Activated T-cell treated with anti-CD3 and anti-CD28 coated beads, Interleukin-2, amount 50 U/mL, for 1 hour (primary cell): ENCODE results near the gene ALS2.
"Not testable (repeated sequence)": the region's sequence is repeated elsewhere in the genome, so short reads cannot be mapped to it uniquely, and the experiment has no call there.

Experiments
- DNase-seq: peaks from one replicate; pipeline ENCODE4 v3.0.0-alpha.2; 2020

The ALS2 gene

DNA sequence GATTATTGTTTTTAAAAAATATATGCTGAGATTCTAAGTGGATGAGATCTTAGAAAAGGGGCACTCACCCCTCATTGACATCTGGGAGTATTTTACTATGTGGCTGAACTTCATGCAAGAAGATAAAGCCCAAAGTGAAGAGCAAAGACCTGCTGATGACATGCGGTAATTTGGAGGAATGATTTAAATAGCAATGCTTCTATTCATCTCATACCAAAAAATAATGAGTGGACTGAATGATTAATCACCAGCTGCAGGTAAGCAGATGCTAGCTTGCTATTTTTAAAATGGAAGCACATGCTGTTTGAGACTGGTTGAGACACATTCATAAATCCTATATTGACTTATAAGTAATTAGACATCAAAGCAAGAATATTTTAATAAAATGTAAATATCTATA, 12.9 kb upstream of the ALS2 start:
- DNase-seq = no peak

DNA sequence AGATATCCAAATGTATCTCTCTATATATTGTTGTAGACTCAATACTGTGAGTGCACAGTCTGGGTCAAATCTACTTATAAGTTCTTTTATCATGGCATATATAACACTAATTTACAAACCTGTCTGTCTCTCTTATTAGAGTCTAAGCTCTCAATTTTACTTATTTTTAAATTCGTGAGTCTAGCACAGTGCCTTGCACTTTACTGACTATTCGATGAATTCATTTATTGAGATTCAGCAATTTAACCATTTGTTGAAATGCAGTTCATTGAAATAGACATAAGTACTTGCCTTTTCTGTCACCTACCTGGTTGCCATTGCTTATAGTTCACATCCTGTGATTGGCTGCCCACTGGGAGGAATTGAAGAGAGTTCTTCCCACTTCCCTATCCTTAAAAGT, 10.3 kb upstream of the ALS2 start:
- DNase-seq = no peak

DNA sequence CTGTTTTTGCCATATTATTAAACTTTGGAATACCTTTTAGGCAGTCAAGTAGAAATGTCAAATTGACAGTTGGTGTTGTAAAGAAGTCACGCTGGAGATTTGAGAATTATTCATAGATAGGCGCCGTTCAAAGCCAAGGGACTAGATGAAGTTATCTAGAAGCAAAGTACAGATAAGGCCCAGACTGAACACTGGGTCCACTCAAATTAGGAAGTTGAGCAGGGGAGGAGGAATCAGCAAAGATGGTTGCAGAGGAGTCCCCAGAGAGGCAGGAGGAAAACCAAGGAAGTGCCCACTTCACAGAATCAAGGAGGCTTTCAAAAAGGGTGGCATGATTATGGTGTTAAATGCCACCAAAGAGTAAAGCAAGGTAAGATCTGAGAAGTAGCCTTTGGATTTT, 9.6 kb upstream of the ALS2 start:
- DNase-seq = no peak

DNA sequence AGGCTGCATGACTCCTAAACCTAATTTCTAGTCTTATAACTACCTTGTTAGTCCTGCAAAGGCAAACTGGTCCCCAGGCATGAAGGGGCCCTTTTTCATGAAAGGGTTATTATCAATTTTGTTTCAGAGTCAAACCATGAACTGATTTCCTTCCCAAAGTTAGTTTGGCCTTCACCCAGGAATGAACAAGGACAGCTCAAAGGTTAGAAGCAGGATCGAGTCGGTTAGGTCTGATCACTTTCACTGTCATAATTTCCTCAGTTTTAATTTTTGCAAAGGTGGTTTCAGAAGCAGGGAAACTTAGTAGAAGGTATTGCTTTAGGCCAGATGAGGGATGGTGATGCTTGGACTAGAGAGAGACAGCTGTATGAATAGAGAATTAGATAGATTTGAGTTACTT, 8.7 kb upstream of the ALS2 start:
- no peak for DNase-seq

DNA sequence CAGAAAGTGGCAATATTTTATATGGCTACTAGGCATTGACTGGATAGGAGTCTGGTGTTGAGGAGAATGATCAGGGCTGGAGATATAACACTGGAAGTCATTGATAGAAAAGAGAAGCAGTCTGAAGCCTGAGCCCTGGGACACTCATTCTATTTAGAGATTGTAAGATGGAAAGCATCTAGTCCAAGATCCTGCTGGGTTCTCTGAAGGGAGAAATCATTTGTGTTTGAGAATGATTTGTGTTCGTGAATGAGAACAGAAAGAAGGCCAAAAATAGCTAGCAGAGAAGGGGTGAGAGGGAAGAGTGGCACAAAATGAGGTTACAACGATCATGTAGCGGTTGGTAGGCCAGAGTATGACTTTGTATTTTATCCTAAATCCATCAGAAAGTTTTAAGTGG, 7.6 kb upstream of the ALS2 start:
- no peak for DNase-seq

DNA sequence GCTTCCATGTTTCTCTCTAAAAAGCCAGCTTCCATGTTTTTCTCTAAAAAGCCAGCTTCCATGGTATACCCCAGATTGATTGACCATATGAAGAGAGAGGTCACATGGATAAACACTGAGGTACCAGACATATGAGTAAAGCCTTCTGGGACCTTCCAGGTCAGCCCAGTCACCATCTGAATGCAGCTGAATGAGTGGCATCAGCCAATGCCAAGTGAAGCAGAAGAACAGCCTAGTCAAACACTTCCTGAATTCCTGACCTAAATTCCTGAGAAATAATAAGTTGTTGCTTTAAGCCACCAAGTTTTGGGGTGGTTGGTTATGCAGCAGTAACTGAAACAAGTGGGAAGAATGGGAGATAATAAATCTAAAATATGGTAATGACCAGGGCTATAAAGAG, 5.7 kb upstream of the ALS2 start:
- no peak for DNase-seq

DNA sequence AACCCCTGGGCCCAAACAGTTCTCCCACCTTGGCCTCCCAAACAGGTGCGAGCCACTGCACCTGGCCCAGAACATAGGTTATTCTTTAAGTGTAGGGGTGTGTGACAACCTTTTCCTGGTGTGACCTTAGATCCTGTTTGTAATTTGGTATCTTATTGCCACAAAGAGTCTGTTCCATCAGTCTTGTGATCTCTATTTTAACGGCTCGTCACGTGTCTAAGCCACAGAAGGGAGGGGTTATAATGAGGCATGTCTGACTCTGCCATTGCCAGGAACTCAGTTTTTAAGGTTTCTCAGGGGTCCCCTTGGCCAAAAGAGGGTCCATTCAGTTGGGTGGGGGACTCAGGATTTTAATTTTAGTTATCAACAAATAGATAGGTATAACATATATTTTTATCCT, 4.4 kb upstream of the ALS2 start:
- no peak for DNase-seq

GRCh38 chr2:201784563-201784962, 3.8 kb upstream of the ALS2 start:
- no peak for DNase-seq

DNA sequence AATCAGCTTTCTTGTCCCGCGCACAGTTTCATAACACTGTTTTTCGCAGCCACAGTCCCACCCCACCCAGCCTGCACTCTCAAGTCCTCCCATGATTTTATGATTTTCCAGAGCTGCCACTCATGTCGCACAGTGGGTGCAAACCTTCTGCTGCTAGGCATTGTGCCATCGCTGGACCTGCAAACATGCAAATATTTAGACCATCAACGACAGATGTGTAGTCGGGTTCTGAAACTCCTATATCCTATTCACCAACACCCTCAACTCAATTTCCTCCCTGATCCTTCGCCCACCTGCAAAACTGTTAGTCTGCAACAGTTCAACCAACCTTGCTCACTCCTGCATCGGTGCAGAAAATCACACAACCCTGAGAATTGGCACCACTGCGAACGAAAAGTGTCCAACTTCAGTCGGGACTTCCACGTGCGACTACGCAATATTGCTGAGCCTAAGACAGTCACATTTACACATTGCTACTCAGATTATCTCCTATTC, 871 bp upstream of the ALS2 start:
- DNase-seq = no peak

- no peak for DNase-seq
Measured at GRCh38 chr2:201779901-201780673, 646 bp downstream of the ALS2 start.

DNA sequence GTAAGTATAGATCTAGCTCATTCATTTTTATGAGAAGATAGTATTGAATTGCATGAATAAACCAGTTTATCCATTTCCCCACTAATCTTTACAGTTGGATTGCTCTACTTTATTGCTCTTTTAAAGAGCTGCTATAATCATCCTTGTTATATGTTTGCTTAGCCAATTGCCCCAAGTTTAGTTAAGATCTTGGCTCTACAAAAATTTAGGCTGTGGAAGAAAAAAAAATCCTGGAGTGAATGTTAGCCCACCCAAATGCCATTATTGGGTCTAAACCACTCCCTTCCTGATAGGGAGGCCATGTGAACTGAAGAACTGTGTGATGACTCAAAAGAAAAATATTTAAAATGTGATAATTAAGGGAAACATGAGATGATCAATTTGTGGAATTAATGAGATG, 2.9 kb downstream of the ALS2 start:
- DNase-seq = no peak

- DNase-seq = no peak
Measured at GRCh38 chr2:201777043-201777442, 3.7 kb downstream of the ALS2 start.

DNA sequence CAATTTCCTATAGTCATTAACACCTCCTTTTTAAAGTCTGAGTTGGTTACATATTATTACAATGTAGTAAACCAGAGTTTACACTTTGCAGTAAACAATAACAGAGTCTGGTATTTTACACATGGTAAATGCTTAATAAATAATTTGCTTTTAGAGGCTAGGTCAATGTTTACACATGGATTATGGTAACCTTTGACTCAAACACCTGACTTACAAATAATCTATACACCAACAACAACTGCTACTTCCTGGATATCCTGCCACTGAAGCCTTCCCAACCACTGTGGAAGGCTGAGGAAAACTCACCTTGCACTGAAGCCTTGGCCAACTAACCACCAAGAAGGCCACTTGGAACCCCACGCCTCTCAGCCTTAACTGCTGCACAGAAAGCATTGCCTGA, 5.4 kb downstream of the ALS2 start:
- DNase-seq = no peak

DNA sequence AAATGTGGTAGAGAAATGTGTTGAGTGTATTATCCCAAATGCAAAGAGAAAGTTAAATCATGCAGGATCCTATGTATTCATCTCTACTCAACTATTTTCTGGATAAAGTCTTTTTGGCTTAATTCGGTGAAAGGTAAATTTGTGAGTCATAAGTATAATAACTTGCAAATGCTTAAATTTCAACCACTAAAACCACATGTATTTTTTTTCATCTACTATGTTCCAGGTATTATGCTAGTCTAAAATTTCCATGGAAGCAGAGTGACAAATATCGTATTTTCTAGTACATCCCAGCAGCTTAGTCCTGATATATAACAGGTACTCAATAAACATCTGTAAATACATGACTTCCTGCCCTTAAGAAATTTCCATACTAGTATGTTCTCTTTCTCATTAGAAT, 6.2 kb downstream of the ALS2 start:
- no peak for DNase-seq

GRCh38 chr2:201773990-201774389, 6.7 kb downstream of the ALS2 start:
- DNase-seq = no peak

- DNase-seq = no peak
Measured at GRCh38 chr2:201769666-201770373, 10.9 kb downstream of the ALS2 start.

GRCh38 chr2:201768918-201769317, 11.8 kb downstream of the ALS2 start:
- no peak for DNase-seq

DNA sequence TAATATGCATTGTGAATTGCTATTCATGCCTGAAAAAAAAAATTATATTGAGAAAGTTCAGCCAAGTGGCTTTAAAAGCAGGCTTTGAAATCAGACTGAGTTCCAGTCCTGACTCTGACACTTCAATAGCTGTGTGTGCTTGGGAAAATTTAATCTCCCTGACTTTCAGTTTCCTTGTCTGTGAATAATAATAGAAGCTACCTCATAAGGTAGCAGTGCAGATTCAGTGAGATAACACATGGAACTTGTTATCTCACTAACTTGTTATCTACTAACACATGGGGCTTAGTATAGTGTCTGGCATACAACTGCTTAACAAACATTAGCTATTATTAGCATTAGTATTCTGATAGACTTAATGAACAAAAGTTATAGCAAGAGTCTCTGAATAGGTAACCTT, 14.9 kb downstream of the ALS2 start:
- DNase-seq = no peak

- DNase-seq = not testable (repeated sequence)
Measured at GRCh38 chr2:201764469-201764868, 16.3 kb downstream of the ALS2 start.

DNA sequence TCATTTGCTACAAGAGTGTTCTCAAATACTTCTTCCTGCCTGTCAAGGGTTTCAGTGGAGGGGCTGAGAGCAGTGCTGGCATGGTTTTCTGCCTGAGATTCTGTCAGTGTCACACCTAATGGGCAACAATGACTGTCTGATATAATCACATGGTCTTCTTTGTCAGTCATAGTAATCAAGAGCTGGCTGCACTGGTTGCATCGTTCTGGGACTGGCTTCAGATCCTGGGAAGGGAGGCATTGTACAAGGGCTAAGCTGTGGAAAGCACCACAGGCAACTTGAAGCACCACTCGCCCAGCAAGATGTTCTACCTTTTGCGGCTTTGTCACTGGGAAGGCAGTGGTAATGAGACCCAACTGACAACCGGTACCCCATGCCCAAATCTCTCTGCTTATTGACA, 19.6 kb downstream of the ALS2 start:
- no peak for DNase-seq

DNA sequence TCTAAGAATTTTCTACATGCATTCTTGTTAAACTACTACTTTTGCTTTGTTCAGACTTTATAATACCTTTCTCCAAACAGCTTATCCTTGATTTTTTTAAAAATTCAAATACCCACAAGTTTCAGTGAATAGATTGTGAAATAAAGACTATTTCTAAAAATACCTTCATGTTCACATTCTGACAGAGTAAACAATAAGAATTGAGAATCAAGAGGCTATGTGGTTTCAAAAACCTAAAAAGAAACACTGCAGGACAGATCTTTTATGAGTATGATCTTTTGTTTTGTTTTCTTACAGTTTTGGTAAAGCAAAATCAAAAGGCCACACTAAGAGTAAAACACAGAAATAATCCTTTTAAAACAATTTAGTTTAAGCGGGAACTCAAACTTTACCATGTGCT, 21.2 kb downstream of the ALS2 start:
- no peak for DNase-seq

DNA sequence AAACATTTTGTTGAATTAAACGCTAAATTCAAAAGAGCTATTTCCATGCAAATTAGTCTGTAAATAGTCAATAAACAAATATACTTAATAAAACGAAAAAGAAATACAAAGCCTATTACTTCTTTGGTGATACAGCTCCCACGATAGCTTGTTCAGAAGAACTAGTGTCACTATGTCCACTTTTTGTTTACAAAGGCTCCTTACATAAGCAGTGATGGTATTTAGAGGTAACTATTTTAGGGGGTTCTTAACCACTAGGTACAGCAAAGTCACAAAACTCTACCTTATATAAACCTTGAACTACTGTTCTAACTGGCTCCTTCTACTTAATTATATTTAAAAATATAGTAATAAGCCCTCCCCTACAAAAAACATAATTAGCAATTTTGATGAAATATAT, 21.9 kb downstream of the ALS2 start:
- no peak for DNase-seq

DNA sequence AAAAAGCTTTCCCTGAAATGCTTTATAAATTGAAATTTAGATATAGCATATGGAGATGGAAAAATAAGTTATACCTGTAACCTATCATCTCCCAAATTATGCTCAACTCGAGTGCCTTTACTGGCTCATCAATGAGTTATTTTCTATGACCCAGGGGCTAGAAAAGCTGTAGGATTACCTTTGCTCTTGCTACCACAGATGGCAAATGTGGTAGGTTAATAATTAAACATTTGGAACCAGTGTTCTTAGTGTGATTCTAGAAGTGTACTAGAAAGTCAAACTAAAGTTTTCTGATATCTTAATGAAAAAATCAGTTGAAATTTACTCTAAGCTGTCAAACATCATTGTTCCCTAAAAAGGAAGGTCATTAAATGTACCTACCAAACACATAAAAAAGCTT, 22.5 kb downstream of the ALS2 start:
- no peak for DNase-seq

DNA sequence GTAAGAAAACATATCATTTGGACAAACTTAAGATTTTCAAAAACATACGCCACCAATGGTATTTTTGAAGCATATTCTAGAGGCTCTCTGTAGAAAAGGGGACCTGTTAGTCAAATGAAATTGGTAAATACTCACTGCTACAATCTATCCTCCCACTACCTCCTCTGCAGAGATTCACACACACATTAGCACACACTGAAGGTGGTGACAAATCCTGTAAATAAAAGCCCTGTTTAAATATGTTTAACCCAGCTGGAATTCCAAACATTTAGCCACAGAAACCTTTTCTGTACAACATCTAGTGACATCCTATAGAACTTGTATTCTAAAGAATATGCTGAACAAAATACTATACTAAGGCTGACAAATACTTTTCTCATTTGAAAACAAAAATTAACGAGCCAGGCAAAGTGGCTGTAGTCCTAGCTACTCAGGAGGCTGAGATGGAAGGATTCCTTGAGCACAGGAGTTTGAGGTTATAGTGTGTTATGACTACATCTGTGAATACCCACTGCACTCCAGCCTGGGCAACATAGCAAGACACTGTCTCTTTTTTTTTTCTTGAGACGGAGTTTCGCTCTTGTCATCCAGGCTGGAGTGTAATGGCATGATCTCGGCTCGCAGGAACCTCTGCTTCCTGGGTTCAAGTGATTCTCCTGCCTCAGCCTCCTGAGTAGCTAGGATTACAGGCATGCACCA, 25.9 kb downstream of the ALS2 start:
- no peak for DNase-seq
